Hematopoietic multipotent progenitor cell treated with erythropoietin and hydrocortisone succinate and interleukin-3 and kit ligand, for 8 days (in vitro differentiated cells): ENCODE results near the gene LILRB5.
A peak's percentile ranks its signal among the peaks of the same experiment; 100 is the strongest.
"Not testable (repeated sequence)": the region's sequence is repeated elsewhere in the genome, so short reads cannot be mapped to it uniquely, and the experiment has no call there.

ENCODE experiments used
- DNase-seq: peaks from one replicate; pipeline ENCODE4 v3.0.0-alpha.2; 2015

The LILRB5 gene

DNA sequence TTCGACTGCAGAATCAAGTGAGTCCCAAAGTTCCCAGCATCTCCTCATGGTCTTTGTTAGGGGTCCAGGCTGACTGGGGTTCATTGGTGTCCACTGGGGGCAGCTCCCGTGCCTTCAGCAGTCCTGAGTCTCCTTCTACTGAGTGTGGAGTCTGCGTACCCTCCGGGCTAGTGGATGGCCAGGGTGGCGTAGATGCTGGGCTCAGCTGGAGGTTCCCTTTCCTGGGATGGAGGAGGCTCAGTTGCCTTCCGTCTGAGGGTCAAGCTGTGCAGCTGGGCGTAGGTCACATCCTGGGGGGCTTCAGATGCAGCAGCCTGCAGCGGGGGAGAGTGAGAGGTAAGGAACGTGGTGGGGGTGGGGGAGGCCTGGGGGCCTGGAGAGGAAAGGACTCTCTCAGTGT lies 17.4 kb upstream of the LILRB5 start:
- not testable (repeated sequence) for DNase-seq

DNA sequence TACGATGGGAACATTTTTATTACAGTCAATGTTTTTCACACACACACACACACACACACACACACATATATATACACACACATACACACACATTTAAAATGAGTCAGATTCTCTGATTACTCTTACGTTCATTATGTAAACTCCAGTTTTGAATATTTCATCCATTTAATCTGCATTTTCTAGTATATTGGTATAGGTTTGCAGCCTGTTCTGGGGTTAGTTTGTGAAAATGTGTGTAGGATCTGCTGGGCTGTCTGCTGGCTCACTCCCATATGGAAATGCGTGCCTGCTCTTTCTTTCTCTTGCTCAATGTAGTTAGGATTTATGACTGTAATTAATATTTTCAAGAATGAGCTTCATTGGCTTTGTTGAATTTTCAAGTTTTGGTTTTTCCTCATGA lies 16.7 kb upstream of the LILRB5 start:
- no peak for DNase-seq

DNA sequence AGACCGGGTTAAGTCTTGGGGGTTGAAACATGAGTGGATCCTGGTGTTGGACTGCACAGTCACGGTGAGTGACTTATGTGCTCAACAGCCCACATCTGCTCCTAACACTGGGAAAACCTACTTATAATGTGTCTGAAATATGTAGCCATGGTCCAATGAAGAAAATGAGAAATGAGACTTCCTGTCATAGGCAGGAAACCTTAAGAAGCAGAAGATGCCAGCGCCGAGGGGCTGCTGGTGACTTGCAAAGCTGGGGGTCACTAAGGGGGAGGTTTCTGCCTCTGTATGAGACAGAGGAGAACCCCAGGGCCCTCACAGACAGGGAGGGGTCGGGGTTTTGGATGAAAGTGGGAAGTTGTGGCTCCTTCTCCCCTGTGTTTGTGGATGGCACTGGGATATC lies 15.1 kb upstream of the LILRB5 start:
- not testable (repeated sequence) for DNase-seq

DNA sequence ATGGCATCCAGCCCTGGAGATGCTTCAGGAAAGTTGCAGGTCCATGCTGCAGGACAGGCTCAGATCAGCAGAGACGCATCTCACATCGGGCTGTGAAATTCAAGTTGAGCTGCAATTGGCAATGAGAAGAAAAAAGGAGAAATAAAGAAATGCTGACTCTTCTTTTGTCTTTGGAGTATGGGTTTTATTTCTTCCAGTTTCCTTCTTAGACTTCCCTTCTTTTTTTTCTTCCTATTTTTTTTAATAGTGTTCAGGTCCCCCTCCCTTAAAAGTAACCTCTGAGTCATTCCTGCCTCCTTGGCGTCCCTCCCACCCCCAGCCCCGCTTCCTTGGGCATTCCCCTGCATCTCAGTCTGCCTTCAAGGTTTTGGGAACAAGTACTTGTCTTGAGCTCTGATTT lies 14.5 kb upstream of the LILRB5 start:
- DNase-seq = not testable (repeated sequence)

DNA sequence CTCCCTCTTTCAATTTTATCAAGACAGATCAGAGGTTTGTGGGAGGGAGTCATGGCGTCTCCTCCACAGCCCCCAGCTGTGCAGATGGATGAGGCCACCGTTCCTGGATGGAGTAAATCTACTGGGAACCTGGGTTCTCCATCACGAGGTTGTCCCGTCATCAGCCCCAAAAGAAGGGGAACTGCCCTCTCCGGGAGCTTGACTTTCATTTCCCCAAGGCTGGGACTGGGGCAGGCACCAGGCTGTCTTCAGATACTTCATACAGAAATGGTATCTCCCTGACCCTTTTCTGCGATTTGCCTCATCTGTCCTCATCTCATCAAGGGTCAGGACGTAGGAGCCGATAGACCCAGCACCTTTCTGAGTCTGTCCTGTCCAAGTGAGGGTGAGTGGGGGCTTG lies 14.0 kb upstream of the LILRB5 start:
- DNase-seq = no peak

DNA sequence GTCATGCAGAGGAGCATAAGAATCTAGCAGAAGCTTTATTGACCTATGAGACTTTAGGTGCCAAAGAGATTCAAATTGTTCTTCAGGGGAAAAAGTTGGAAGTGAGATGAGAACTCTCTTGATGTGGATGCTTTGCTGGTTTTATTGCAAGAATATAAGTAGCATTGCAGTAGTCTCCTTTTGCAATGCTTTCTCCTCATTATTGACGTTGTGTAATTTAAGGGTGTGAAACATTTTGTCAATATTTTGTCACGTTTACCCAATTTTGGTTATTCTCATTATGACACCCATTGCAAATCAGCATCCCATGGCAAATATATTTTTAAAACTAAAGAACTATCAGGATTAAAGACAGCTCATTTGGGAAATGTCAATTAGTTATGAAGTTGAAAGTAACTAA lies 11.9 kb upstream of the LILRB5 start:
- DNase-seq = no peak

DNA sequence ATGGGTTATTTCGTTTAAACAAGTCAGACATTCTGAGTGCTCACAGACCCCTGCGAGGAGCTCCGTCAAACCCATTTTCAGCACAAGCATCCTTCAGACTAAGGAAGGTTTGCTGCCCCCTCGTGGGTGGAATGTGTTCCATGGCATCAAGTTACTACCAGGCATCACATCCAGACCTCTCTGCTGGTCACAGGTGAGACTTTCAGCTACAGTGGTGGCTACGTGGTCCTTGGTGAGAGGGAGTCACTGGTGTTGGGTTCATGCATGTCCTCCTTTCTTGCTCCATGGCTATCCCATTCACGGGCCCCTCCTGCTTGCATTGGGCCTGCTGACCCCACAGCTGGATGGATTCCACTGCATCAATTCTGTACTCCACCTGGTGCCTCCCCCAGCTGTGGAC lies 9.1 kb upstream of the LILRB5 start:
- DNase-seq = peak; percentile 68

DNA sequence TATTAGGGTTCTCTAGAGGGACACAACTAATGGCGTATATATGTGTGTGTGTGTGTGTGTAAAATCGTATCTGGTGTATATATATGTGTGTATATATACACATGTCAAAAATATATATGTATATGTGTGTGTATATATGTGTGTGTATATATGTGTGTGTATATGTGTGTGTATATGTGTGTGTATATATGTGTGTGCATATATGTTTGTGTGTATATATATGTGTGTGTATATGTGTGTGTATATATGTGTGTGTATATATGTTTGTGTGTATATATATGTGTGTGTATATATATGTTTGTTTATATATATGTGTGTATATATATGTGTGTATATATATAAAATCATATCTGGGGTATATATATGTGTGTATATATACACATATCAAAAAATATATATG lies 5.4 kb upstream of the LILRB5 start:
- DNase-seq = no peak

DNA sequence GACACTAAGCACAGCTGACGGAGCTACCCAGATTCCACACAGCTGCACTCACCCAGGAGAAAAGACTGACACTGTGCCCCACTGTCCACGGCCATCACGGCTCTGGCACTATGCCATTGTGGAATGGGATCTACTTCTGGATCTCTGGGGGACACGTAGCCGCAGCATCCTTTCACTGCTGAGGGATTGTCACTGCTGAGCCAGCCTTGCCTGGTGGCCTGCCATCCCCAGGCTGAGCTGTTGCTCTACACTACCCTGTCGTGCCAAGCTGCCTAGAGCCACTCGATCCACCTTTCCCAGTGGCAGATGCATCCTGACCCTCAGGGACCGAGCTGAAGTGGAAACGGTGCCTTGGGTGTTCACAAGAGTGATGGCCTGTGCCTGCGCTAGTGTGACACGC lies 5.0 kb upstream of the LILRB5 start:
- DNase-seq = no peak

DNA sequence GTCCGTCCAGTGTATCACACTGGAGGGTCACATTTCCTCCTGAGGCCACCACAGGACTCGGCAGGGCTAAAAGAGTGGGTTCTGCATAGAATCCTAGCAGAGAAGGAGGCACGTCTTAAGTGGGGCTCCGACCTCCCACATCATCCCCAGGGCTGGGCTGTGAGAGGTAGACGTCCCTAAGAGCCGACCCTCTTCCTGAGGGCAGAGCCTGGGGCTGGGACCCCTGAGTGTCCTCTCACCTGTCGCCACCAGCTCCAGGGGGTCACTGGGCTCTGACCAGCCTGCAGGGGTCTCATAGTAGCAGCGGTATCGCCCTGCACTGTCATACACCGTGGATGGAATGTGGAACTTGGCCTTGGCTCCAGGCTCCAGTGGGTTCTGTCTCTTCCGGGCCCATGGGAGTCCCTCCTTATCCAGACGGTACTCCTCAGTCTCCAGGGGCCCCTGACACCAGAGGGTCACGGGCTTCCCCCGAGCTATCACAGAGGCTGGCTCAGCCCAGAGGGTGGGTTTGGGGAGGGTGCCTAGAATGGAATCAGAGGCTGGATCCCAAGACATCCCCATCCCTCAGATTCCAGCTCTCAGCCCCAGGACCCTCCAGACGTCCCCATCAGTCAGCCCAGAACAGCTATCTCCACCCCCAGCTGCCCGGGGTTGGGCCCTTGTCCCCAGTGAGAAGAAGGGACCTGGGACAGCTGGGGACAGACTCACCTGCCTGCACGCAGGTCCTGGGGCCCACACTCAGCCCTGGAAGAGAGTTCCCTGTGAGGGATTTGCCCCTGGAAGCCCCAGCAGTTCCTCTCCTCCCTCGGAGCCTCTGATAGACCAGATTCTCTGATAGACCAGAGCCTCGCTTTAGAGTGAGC lies 590 bp downstream of the LILRB5 start:
- no peak for DNase-seq

DNA sequence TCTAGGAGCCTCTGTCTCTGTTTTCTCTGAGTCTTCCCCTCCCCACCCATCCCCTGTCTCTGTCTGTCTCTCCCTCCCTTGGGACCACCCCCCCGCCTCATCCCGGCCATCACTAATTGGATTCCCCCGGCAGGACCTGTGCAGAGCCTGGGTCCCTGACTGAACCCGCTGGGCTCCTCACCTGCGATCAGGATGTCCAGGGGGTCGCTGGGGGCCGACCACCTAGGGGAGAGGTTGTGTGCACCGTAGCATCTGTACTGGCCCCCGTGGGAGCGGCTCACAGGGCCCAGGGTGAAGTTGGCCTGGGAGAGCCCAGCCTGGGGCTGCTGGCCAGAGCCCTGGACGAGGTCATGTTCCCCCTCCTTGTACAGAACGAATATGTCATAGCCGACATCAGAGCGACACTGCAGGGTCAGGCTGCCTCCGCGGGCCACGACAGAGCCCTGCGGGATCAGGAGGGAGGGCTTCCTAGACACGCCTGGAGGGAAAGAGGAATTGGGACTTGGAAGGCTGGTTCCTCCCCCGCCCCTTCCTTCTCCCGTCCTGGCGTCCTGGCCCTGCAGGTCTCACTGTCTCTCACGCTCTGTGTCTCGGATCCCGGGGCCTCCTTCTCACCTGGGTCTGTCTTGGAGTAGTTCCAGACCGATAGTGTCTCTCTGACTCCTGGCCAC lies 1.8 kb downstream of the LILRB5 start:
- DNase-seq = no peak

DNA sequence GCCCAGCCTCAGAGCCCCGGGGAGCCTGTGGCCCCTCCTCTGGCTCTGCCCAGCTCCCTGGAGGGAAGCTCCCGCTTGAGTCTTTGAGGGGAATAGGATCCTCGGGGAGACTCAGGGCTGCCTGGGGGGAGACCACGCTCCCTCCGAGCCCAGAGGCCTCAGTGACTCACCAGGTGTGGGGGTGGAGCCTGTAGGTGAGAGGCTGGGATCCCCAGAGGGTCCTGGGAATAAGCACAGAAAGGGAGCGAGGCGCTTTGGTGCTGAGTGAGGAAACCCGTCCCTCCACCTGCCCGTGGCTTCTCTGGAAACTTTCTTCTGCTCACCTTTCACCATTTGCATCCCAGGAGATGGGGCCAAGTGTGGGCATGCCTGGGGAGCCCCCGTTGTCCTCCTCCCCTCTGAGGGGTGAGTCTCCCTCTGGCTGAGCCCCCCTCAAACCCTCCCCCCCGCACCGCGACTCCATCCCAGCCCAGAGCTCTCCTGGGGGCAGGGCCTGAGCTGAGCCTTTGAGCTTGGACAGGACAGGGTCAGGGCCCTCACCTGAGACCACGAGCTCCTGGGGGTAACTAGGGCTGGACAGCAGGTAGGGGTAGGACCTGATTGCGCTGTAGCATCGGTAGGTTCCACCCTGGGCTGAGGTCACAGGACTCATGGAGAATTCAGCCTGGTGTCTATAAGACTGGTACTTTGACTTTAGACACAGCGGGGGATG lies 2.7 kb downstream of the LILRB5 start:
- DNase-seq = no peak

DNA sequence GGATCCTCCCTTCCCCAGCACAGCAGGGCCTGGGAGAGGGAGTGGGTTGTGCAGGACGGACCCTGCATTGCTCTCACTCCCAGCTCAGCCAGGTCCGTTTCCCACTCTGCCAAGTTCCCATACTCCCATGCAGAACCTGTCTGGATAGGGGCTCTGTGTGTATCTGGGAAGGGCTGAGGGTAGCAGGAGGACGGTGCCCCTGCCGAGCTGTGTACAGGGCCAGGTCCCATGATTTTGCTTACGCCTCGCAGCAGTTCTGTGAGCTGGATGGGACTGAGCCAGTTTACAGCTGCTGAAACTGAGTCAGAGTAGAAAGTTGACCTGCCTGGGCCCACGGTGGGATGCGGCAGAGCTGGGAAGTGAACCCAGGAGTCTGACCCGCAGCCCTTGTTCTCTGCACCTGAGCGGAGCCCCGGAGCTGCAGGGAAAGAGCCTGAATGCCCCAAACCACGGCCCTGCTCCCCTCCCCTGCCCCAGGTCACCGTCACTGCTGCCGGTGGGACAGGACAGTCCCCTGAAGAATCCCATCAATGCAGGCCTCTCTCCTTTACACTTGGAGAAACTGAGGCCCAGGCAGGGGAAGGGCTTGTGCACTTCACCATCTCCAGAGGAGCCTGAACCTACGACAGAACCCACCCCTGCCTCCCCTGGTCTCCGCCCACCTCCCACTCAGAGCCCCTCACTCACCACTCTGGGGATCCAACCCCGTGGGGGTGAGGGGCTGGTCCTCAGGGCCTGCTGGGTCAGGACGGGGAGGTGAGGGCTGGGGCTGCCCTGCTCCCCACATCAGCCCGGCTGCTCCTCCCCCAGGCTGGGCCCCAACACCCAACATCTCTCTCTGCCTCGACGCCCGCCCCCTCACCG lies 3.5 kb downstream of the LILRB5 start:
- DNase-seq = no peak

DNA sequence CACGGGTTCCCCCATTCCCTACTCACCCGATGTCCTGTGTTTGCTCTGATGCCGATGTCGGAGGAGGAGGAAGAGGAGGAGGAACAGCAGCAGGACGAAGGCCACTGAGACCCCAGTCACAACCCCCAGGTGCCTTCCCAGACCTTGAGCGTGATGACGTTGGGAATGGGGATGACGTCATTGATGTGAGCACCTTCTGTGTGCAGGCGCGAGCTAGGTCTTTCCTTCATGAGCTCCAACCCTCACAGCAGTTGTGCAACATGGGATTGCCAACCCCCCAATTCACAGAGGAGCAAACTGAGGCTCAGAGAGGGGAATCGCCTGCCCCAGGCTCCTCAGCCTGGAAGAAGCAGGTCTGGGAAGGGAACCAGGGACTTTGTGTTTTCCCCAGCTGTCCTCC lies 4.2 kb downstream of the LILRB5 start:
- no peak for DNase-seq

DNA sequence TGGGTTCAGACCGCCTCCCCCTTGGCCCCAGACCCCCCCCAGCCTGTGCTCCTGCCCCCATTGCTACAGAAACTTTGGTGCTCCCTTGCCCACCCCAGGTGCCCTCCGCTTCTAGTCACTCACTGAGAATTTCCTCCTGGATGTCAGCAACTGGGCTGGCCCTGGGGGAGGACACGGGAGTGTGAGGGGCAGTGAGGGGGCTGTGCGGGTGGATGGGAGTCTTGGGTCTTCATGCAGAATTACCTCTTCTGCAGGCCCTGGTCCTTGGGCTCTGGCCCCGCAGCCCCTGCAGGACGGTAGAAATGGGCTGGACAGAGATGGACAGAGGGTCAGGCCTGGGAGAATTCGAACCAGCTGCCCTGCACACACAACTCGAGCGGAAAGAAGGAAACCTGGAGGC lies 4.8 kb downstream of the LILRB5 start:
- DNase-seq = no peak

DNA sequence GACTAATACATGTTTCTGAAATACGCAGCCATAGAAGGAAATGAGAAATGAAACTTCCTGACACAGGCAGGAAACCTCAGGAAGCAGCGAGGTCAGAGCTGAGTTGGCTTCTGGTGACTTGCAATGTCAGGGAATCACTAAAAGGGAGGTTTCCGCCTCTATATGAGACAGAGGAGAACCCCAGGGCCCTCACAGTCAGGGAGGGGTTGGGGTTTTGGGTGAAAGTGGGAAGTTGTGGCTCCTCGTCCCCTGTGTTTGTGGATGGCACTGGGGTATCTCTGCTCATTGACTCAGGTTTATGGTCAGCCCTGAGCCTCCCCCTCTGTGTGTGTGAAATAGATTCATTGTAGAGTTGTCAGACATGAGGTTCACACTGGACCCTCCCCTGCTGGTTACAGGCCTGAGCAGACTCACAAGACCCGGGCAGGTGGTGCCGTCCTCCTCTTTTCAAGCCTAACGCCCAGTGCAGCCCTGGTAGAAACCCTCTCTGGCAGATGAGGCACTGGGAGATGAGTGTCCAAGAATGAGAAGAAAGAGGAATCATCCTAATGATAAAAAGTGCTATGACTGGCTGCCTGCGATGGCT lies 9.0 kb downstream of the LILRB5 start:
- DNase-seq = no peak

DNA sequence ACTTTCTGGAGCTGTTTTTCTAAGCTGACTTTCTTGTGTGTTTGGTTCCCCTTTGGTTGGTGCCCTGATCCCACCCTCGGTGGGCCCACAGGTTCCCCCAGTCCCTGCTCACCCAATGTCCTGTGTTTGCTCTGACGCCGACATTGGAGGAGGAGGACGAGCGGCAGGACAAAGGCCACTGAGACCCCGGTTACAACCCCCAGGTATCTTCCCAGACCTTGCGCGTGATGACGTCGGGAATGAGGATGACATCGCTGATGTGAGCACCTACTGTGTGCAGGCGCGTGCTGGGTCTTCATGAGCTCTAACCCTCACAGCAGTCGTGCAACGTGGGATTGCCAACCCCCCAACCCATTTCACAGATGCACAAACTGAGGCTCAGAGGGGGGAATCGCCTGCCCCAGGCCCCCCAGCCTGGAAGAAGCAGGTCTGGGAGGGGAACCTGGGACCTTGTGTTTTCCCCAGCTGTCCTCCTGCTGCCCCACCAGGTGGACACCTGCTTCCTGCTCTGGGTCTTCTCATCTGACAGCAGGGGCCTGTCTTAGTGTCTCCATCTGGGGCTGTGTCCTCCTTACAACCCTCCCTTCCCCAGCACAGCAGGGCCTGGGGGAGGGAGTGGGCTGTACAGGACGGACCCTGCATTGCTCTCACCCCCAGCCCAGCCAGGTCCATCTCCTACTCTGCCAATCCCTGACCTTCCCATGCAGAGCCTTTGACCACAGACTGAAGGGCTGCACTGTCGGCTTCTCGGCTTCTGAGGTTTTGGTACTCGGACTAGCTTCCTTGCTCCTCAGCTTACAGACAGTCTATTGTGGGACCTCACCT lies 9.8 kb downstream of the LILRB5 start:
- DNase-seq = no peak

DNA sequence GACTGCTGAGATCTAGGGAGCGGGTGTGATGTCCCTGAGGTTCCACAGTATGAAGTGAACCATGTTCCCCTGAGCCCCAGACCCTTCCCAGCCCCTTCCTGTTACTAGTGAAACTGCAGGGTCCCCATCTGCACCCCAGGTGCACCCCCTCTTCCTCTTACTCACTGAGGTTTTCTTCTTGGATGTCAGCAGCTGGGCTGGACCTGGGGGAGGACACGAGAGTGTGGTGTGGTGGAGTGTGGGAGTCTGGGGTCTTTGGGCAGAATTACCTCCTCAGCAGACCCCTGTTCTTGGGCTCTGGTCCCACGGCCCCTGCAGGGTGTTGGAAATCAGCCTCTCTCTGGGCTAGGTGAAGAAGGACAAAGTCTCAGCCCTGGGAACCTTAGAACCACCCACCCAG lies 11.1 kb downstream of the LILRB5 start:
- no peak for DNase-seq

DNA sequence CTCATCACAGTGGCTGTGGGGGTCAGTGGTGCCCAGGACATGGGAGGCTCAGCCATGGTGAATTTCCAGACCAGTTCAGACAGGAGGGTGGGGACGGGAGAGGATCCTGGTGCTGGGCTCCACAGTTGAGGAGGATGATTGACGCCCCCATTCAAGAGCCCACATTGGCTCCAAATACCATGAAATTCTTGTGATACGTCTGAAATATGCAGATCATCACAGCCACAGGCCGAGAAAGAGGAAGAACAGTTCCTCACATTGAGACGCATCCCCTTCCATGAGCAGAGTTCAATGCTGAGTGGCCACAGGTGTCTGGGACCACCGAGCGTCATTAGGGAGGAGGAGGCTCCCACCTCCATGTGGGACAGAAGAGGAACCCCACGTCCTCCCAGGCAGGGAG lies 13.3 kb downstream of the LILRB5 start:
- not testable (repeated sequence) for DNase-seq

DNA sequence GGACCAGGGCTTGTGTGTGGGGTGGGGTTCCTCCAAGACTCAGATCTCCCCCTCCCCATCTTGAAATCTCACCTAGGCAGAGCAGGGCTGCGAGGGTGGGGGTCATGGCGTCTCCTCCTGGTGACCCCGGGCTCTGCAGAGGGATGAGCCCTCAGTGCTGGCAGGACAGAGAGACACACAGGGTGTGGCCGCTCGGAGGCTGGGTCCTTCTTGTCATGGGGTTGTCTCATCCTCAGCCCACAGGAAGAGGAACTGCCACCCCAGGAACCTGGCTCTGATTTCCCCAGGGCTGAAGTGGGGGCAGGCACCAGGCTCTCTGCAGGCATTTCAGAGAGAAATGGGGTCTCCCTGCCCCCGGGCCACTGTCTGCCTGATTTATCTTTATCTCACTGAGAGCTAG lies 14.4 kb downstream of the LILRB5 start, which contains the start of gene LILRA6:
Gene LILRA6 (minus strand): TSS at position 145 of the 400 bp plus-strand sequence.
- DNase-seq = not testable (repeated sequence)

DNA sequence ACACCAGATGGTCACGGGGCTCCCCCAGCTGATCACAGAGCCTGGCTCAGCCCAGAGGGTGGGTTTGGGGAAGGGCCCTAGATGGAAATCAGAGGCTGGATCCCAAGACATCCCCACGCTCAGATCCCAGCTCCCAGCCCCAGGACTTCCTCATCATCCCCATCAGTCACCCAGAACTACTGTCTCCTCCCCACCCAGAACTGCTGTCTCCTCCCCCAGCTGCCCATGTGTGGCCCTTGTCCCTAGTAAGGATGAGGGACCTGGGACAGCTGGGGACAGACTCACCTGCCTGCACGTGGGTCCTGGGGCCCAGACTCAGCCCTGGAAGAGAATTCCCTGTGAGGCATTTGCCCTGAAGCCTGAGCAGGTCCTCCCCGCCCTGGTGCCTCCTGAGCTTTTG lies 14.8 kb downstream of the LILRB5 start:
- not testable (repeated sequence) for DNase-seq
